ENCODE results near the gene STAG1.

Gene STAG1

GRCh38 chr3:136427236-136427635 is 324.9 kb downstream of the STAG1 start:
- no peaks in the 10 kb centered on the region for H3K36me3 ChIP-seq (ENCODE audit: control insufficient read depth, insufficient read depth, low read length)

GRCh38 chr3:136414476-136414875 is 337.7 kb downstream of the STAG1 start:
- Histone ChIP-seq H3K9ac (no peak overlapping the region), H3K27me3 (ENCODE audit: control insufficient read depth, insufficient read depth, low read length) (no peaks in the 10 kb centered on the region), H3K36me3 (ENCODE audit: control insufficient read depth, insufficient read depth, low read length) (no peaks in the 10 kb centered on the region), H3K4me1 (no peaks in the 10 kb centered on the region), H3K79me2 (no peaks in the 10 kb centered on the region), H3K4me2 (ENCODE audit: low read length) (no peak overlapping the region), H3K27ac (no peak overlapping the region), H3K9me3 (ENCODE audit: control insufficient read depth, low read length) (no peaks in the 10 kb centered on the region), H3K4me3 (ENCODE audit: low read depth, low read length) (no peak overlapping the region), H2AFZ (no peak overlapping the region)
- TF ChIP-seq CTCF (IDR thresholded peaks at IDR 0.05), result no peak

More at GRCh38 chr3:136427236-136427635, 324.9 kb downstream of the STAG1 start:
- Histone ChIP-seq H3K9ac (no peak overlapping the region), H3K9me3 (ENCODE audit: control insufficient read depth, low read length) (no peaks in the 10 kb centered on the region), H3K4me2 (ENCODE audit: low read length) (no peak overlapping the region), H2AFZ (no peak overlapping the region), H3K27me3 (ENCODE audit: control insufficient read depth, insufficient read depth, low read length) (no peaks in the 10 kb centered on the region), H3K27ac (no peak overlapping the region), H3K79me2 (no peaks in the 10 kb centered on the region), H3K4me3 (ENCODE audit: low read depth, low read length) (no peak overlapping the region), H3K4me1 (peaks cover 5% of the 10 kb centered on the region)
- TF ChIP-seq CTCF (IDR thresholded peaks at IDR 0.05), result no peak

GRCh38 chr3:136412307-136412706 is 339.9 kb downstream of the STAG1 start:
- no peaks in the 10 kb centered on the region for H3K36me3 ChIP-seq (ENCODE audit: control insufficient read depth, insufficient read depth, low read length)
- H3K4me2 ChIP-seq (ENCODE audit: low read length), result no peak overlapping the region
- H3K27me3 ChIP-seq (ENCODE audit: control insufficient read depth, insufficient read depth, low read length), result no peaks in the 10 kb centered on the region
- no peaks in the 10 kb centered on the region for H3K4me1 ChIP-seq
- no peak for TF ChIP-seq CTCF (IDR thresholded peaks at IDR 0.05)
- no peaks in the 10 kb centered on the region for H3K9me3 ChIP-seq (ENCODE audit: control insufficient read depth, low read length)
- no peak overlapping the region for H3K27ac ChIP-seq
- H2AFZ ChIP-seq, result no peak overlapping the region
- H3K9ac ChIP-seq, result no peak overlapping the region
- H3K4me3 ChIP-seq (ENCODE audit: low read depth, low read length), result no peak overlapping the region
- H3K79me2 ChIP-seq, result no peaks in the 10 kb centered on the region

GRCh38 chr3:136409549-136409948 is 342.6 kb downstream of the STAG1 start:
- Histone ChIP-seq H3K4me2 (ENCODE audit: low read length) (no peak overlapping the region), H3K4me1 (no peaks in the 10 kb centered on the region), H2AFZ (no peak overlapping the region), H3K9me3 (ENCODE audit: control insufficient read depth, low read length) (no peaks in the 10 kb centered on the region), H3K27me3 (ENCODE audit: control insufficient read depth, insufficient read depth, low read length) (no peaks in the 10 kb centered on the region), H3K9ac (no peak overlapping the region), H3K4me3 (ENCODE audit: low read depth, low read length) (no peak overlapping the region), H3K79me2 (no peaks in the 10 kb centered on the region), H3K27ac (no peak overlapping the region), H3K36me3 (ENCODE audit: control insufficient read depth, insufficient read depth, low read length) (no peaks in the 10 kb centered on the region)
- no peak for TF ChIP-seq CTCF (IDR thresholded peaks at IDR 0.05)

- H3K27me3 ChIP-seq (ENCODE audit: control insufficient read depth, insufficient read depth, low read length), result no peaks in the 10 kb centered on the region
- no peaks in the 10 kb centered on the region for H3K36me3 ChIP-seq (ENCODE audit: control insufficient read depth, insufficient read depth, low read length)
- no peak overlapping the region for H3K4me3 ChIP-seq (ENCODE audit: low read depth, low read length)
- H3K9me3 ChIP-seq (ENCODE audit: control insufficient read depth, low read length), result no peaks in the 10 kb centered on the region
- no peak overlapping the region for H3K9ac ChIP-seq
- H3K27ac ChIP-seq, result no peak overlapping the region
- H3K79me2 ChIP-seq, result no peaks in the 10 kb centered on the region
- H3K4me1 ChIP-seq, result no peaks in the 10 kb centered on the region
- H2AFZ ChIP-seq, result no peak overlapping the region
- H3K4me2 ChIP-seq (ENCODE audit: low read length), result no peak overlapping the region
- TF ChIP-seq CTCF (IDR thresholded peaks at IDR 0.05), result no peak
Observed at GRCh38 chr3:136404056-136404455, 348.1 kb downstream of the STAG1 start.
